Endothelial cell of coronary artery (primary cell): ENCODE data around the gene OPA3. TPM values are rescaled to one million over a fixed set of nuclear protein-coding genes. Genes with fewer than 3 reads are reported as not detected.

Experiments used
- total RNA-seq: library from RNA; depleted of rRNA; stranded (reverse); fragments of >200 nt; gene quantifications from 2 replicates; pipeline ENCODE4 v1.2.3, GENCODE V29; 2014

OPA3 gene
- 5.0 and 6.0 TPM in 2 replicates for total RNA-seq

DNA sequence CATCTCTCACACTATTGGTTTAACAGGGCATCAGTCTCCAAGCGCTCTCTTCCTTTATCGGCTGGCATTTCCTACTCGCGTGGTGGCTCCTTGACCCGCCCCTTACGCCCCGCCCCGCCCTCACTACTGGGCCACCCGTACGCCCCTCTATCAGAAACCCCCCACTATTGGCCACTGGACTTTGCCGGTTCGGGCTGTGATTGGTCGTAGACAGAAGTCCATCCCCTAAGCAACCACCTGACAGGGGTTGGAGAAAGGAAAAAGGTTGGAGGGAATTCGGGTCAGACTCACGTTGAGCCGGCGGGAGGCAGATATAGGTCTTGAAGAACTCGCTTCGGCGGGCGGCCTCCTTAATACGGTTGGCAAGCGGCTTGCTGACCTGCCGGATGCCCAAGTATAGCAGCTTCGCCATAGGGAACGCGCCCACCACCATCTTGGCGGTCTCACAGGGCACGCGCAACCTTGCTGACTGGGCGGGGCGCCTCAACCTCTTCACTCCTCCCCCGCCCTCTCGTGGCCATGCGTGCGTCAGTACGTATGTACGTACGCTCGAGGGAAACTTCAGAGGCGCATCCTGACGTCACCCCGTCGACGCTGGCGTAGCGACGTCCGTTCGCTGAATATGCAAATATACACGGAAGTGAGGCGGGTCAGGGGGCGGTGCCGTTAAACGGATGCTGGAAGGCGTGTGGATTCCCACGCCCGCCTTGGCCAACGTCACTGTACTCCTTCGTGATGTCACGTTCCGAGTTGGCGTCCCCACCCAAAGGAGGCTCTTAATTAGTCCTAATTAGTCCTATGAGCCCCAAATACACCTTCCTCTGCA lies at the start of gene OPA3:
Gene OPA3, minus strand, starts transcription at position 471 of the 826 bp plus-strand sequence. Its CDS starts 38 bp downstream, at position 433.

GRCh38 chr19:45601524-45602374 lies 17.1 kb upstream of the OPA3 start, which contains the start of gene GPR4:
Gene GPR4, minus strand, starts transcription at chr19:45602212. Its CDS starts 10,346 bp downstream, at chr19:45591866.

GRCh38 chr19:45506989-45507871 lies 77.4 kb downstream of the OPA3 start, which contains the start of gene VASP:
Gene VASP, plus strand, starts transcription at chr19:45507479. Its CDS starts 293 bp downstream, at chr19:45507772.

GRCh38 chr19:45498411-45499195 lies 86.0 kb downstream of the OPA3 start, which contains the start of gene PPM1N:
Gene PPM1N, plus strand, starts transcription at chr19:45498443. Its CDS starts 30 bp downstream, at chr19:45498473.

Other genes with a start within 250 kb of the OPA3 start
- 0.19 TPM in 1 of 2 replicates, not detected in the other for gene KLC3, start 244.1 kb downstream of the OPA3 start, total RNA-seq
- gene ERCC2, start 214.2 kb downstream of the OPA3 start, total RNA-seq, result 26.1 and 55.5 TPM in 2 replicates
- gene PPP1R13L, start 179.7 kb downstream of the OPA3 start, total RNA-seq, result 4.5 and 25.9 TPM in 2 replicates
- 16.6 and 17.5 TPM in 2 replicates for gene POLR1G, start 178.2 kb downstream of the OPA3 start, total RNA-seq
- 77.0 and 82.2 TPM in 2 replicates for gene ERCC1, start 160.9 kb downstream of the OPA3 start, total RNA-seq
- 0.27 and 0.66 TPM in 2 replicates for gene FOSB, start 116.8 kb downstream of the OPA3 start, total RNA-seq
- gene RTN2, start 87.8 kb downstream of the OPA3 start, total RNA-seq, result 5.1 and 5.9 TPM in 2 replicates
- 0.90 and 1.4 TPM in 2 replicates for gene PPM1N, start 86.4 kb downstream of the OPA3 start, total RNA-seq
- 131 and 141 TPM in 2 replicates for gene VASP, start 77.3 kb downstream of the OPA3 start, total RNA-seq
- gene GPR4, start 17.4 kb upstream of the OPA3 start, total RNA-seq, result 4.2 and 5.0 TPM in 2 replicates
- gene EML2, start 54.6 kb upstream of the OPA3 start, total RNA-seq, result 14.8 and 30.6 TPM in 2 replicates
- 0.09 TPM in 1 of 2 replicates, not detected in the other for gene GIPR, start 83.4 kb upstream of the OPA3 start, total RNA-seq
- 779 and 865 TPM in 2 replicates for gene SNRPD2, start 107.2 kb upstream of the OPA3 start, total RNA-seq
- 7.8 and 9.0 TPM in 2 replicates for gene QPCTL, start 107.9 kb upstream of the OPA3 start, total RNA-seq
- gene FBXO46, start 146.1 kb upstream of the OPA3 start, total RNA-seq, result 3.6 and 5.1 TPM in 2 replicates
- gene MEIOSIN, start 148.6 kb upstream of the OPA3 start, total RNA-seq, result not detected in 2 replicates
- gene SIX5, start 184.4 kb upstream of the OPA3 start, total RNA-seq, result 3.3 and 6.3 TPM in 2 replicates
- gene DMPK, start 197.7 kb upstream of the OPA3 start, total RNA-seq, result 8.0 and 17.6 TPM in 2 replicates
- 22.6 and 31.8 TPM in 2 replicates for gene DMWD, start 208.0 kb upstream of the OPA3 start, total RNA-seq
- under 0.01 and 0.09 TPM in 2 replicates for gene RSPH6A, start 230.5 kb upstream of the OPA3 start, total RNA-seq